ENCODE results near the gene SLC30A2.

DNA sequence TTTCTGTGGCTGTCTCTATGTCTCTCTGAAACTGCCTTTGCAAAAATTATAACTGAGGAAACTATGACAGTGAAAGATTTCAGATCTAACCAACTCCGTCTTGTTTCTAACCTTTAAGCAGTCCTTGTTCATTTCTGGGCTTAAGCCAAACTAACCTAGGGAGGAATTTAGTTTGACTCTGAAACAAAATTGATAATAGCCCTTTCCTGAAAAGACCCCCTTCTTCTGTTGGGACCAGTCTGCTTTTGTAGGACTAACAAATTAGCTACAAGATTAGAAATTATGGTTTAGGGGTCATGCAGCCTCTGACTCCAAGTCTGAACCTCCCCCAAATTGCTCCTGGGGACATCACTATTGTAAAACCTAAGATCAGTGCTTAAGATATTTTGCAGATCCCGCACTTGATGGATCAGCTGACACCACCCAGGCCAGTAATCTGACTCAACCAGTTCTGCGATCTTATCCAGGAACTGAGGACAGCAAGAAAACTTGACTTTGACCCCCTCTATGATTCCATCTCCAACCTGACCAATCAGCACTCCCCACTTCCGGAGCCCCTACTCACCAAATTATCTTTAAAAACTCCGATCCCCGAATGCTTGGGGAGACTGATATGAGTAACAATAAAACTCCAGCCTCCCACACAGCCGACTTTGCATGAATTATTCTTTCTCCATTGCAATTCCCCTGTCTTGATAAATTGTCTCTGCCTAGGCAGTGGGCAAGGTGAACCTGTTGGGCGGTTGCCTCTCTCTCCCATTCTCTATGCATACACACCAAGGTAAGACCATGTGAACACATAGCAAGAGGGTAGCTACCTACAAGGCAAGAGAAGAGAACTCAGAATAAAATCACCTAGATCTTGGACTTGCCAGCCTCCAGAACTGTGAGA, 32.6 kb upstream of the SLC30A2 start:
- TF ChIP-seq, protein P1, sequence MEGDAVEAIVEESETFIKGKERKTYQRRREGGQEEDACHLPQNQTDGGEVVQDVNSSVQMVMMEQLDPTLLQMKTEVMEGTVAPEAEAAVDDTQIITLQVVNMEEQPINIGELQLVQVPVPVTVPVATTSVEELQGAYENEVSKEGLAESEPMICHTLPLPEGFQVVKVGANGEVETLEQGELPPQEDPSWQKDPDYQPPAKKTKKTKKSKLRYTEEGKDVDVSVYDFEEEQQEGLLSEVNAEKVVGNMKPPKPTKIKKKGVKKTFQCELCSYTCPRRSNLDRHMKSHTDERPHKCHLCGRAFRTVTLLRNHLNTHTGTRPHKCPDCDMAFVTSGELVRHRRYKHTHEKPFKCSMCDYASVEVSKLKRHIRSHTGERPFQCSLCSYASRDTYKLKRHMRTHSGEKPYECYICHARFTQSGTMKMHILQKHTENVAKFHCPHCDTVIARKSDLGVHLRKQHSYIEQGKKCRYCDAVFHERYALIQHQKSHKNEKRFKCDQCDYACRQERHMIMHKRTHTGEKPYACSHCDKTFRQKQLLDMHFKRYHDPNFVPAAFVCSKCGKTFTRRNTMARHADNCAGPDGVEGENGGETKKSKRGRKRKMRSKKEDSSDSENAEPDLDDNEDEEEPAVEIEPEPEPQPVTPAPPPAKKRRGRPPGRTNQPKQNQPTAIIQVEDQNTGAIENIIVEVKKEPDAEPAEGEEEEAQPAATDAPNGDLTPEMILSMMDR (IDR thresholded peaks at IDR 0.05): no peak
- no peak for TF ChIP-seq POLR2A (IDR thresholded peaks at IDR 0.05)

Data from heart left ventricle (tissue), 13 donors.